GM13977 (cell line): ENCODE data around the gene P2RX4.
"Not testable (repeated sequence)": the region's sequence is repeated elsewhere in the genome, so short reads cannot be mapped to it uniquely, and the experiment has no call there.

Experiments used
- DNase-seq: peaks from one replicate; pipeline ENCODE4 v3.0.0; 2012; ENCODE audit warnings: low spot score
- in situ Hi-C: fragments of 300-500 bp; cut with MboI; formaldehyde crosslinking; loops from one replicate; pipeline ENCODE4 v1.12.0; 2022; ENCODE audit warnings: low sequenced_read_pairs, low pct_unique_long_range_greater_than_20kb, mixed read lengths, inconsistent platforms; ENCODE audit not compliant: unreplicated experiment
- TF ChIP-seq, protein P1 (sequence below): IDR thresholded peaks from 2 replicates; pipeline ENCODE4 v1.5.1; 2012; ENCODE audit warnings: mild to moderate bottlenecking, control low read depth; ENCODE audit not compliant: insufficient read depth; ENCODE audit errors: extremely low read depth, missing control alignments

P2RX4 gene

GRCh38 chr12:121255433-121255832 is 45.5 kb downstream of the P2RX4 start:
- TF ChIP-seq, protein P1, sequence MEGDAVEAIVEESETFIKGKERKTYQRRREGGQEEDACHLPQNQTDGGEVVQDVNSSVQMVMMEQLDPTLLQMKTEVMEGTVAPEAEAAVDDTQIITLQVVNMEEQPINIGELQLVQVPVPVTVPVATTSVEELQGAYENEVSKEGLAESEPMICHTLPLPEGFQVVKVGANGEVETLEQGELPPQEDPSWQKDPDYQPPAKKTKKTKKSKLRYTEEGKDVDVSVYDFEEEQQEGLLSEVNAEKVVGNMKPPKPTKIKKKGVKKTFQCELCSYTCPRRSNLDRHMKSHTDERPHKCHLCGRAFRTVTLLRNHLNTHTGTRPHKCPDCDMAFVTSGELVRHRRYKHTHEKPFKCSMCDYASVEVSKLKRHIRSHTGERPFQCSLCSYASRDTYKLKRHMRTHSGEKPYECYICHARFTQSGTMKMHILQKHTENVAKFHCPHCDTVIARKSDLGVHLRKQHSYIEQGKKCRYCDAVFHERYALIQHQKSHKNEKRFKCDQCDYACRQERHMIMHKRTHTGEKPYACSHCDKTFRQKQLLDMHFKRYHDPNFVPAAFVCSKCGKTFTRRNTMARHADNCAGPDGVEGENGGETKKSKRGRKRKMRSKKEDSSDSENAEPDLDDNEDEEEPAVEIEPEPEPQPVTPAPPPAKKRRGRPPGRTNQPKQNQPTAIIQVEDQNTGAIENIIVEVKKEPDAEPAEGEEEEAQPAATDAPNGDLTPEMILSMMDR, result no peak
- in situ Hi-C loops, result no loop called here
- no peak for DNase-seq

GRCh38 chr12:121257704-121258449 is 47.9 kb downstream of the P2RX4 start:
- DNase-seq, result peak; percentile 48
- in situ Hi-C loops, result not testable (repeated sequence)

- in situ Hi-C loops, result no loop called here
- TF ChIP-seq, protein P1, result no peak
- DNase-seq, result no peak
Observed at GRCh38 chr12:121259074-121259473, 49.1 kb downstream of the P2RX4 start.

DNA sequence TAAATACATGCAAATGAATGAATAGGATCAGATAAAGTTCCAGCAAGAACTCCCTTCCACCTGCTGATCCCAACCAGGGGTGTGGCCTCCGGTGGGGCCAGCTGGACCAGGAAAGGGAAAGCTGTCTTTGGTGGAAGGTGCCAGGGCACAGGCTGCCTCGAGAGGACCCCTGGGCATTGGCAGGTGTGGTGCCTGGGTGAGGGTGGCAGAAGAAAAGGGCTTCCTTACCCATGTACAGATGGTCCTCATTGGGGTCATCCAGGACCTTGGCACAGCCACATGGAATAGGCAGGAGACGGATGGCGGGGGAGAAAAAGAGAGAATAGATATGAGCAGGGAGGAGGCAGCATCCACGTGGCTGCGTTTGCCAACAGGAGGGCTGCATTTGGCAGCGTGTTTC is 50.2 kb downstream of the P2RX4 start:
- in situ Hi-C loops, result no loop called here
- TF ChIP-seq, protein P1, result no peak
- no peak for DNase-seq

- in situ Hi-C loops, result no loop called here
- DNase-seq, result no peak
- TF ChIP-seq, protein P1, result no peak
Observed at GRCh38 chr12:121261398-121261797, 51.5 kb downstream of the P2RX4 start.

GRCh38 chr12:121263206-121263935 is 53.4 kb downstream of the P2RX4 start:
- TF ChIP-seq, protein P1, result no peak
- in situ Hi-C loops, result no loop called here

GRCh38 chr12:121264135-121264534 is 54.2 kb downstream of the P2RX4 start:
- in situ Hi-C loops, result no loop called here
- TF ChIP-seq, protein P1, result no peak
- DNase-seq, result no peak

More at GRCh38 chr12:121263206-121263935, 53.4 kb downstream of the P2RX4 start:
- DNase-seq, result no peak
